CD4-positive, alpha-beta T cell (primary cell): Measurements from ENCODE around the gene WASL. TPM values are rescaled to one million over a fixed set of nuclear protein-coding genes. Genes with fewer than 3 reads are reported as not detected.

Source experiments
- ATAC-seq: fragments of 200-7000 bp; cut with Tn5 transposase; one replicate; pipeline ENCODE4 v1.10.0; 2022; ENCODE audit warnings: mild to moderate bottlenecking; ENCODE audit not compliant: poor library complexity
- CTCF ChIA-PET: fragments of 350-600 bp; sonication (Branson Sonifier 250); formaldehyde crosslinking; loops from one replicate; lab custom pipeline; 2021; ENCODE audit warnings: antibody characterized with exemption, inconsistent platforms; lab: Charles Lee
- POLR2A ChIA-PET: fragments of 350-600 bp; sonication (Branson Sonifier 250); formaldehyde crosslinking; loops from one replicate; lab custom pipeline; 2021; ENCODE audit warnings: antibody characterized with exemption, inconsistent platforms; lab: Charles Lee
- DNase-seq, 14 experiments: peaks; one replicate each; pipeline ENCODE4 v3.0.0-alpha.2; 2013 to 2020; ENCODE audit warnings: mixed read lengths in 2 of 14
- H3K27ac ChIP-seq, 2 donors: one replicate each; pipeline versions ENCODE4 v1.5.1 to v1.7.0; 2013; ENCODE audit warnings: low read length in 2 of 2, low read depth in 1 of 2, mild to moderate bottlenecking in 1 of 2
- H3K27me3 ChIP-seq, 2 experiments: 1 replicate in 1 of 2; 2 replicates in 1 of 2; pipeline versions ENCODE4 v1.6.1 to v1.7.0; 2013; ENCODE audit warnings: low read length in 2 of 2, control low read depth in 1 of 2, mild to moderate bottlenecking in 1 of 2, moderate library complexity in 1 of 2; ENCODE audit not compliant: insufficient read depth in 2 of 2, control insufficient read depth in 1 of 2
- H3K36me3 ChIP-seq: one replicate; pipeline ENCODE4 v1.6.1; 2013; ENCODE audit warnings: low read length, control low read depth; ENCODE audit not compliant: insufficient read depth
- H3K4me1 ChIP-seq: one replicate; pipeline ENCODE4 v1.6.1; 2013; ENCODE audit warnings: low read length, control low read depth; ENCODE audit not compliant: insufficient read depth
- H3K4me3 ChIP-seq: one replicate; pipeline ENCODE4 v1.5.1; 2013; ENCODE audit warnings: mild to moderate bottlenecking, low read length, moderate library complexity
- H3K9me3 ChIP-seq, 2 experiments: 1 replicate in 1 of 2; 2 replicates in 1 of 2; pipeline versions ENCODE4 v1.6.1 to v1.7.0; 2013; ENCODE audit warnings: low read length in 2 of 2, mild to moderate bottlenecking in 2 of 2, control low read depth in 1 of 2, moderate library complexity in 1 of 2; ENCODE audit not compliant: control insufficient read depth in 1 of 2, insufficient read depth in 1 of 2
- H3K27ac Mint-ChIP-seq: one replicate; pipeline ENCODE4 v1.8.0; 2020; ENCODE audit warnings: mixed read lengths
- H3K27me3 Mint-ChIP-seq: one replicate; pipeline ENCODE4 v1.8.0; 2021; ENCODE audit warnings: mixed read lengths
- H3K36me3 Mint-ChIP-seq: one replicate; pipeline ENCODE4 v1.8.0; 2021; ENCODE audit warnings: low read depth, mixed read lengths
- H3K4me1 Mint-ChIP-seq: one replicate; pipeline ENCODE4 v1.8.0; 2021; ENCODE audit warnings: low read depth, mixed read lengths
- H3K4me3 Mint-ChIP-seq: one replicate; pipeline ENCODE4 v1.8.0; 2020; ENCODE audit warnings: mild to moderate bottlenecking, mixed read lengths
- H3K9me3 Mint-ChIP-seq: one replicate; pipeline ENCODE4 v1.8.0; 2020; ENCODE audit warnings: mixed read lengths
- CTCF ChIP-seq: fragments of 200-600 bp; IDR thresholded peaks from one replicate; pipeline ENCODE4 v1.8.0; 2022; ENCODE audit warnings: antibody characterized with exemption, mild to moderate bottlenecking
- intact Hi-C, 2 experiments: fragments of 100-400 bp; cut with DNase I in 1 of 2; cut with micrococcal nuclease in 1 of 2; formaldehyde crosslinking; loops; one replicate each; pipeline versions ENCODE4 v1.15.1 to v1.9.0; 2023 to 2025; cut with DNase I, micrococcal nuclease
- total RNA-seq, 174 experiments: library from RNA in 2 of 174; stranded (reverse) in 2 of 174; gene quantifications; one replicate each; pipeline ENCODE4 v1.2.3 and lab custom pipeline; 2021 to 2026

Gene WASL
- total RNA-seq, 2 experiments from 2014 or later = 8.6 to 9.3 TPM

GRCh38 chr7:123757095-123757494 is 8.3 kb upstream of the WASL start:
- Mint-ChIP-seq H3K4me3 (no peak overlapping the region), H3K9me3 (no peaks in the 10 kb centered on the region), H3K27me3 (peaks cover 6% of the 10 kb centered on the region), H3K27ac (no peak overlapping the region), H3K4me1 (peaks cover 29% of the 10 kb centered on the region), H3K36me3 (no peaks in the 10 kb centered on the region)
- Histone ChIP-seq H3K4me1 (no peaks in the 10 kb centered on the region), H3K36me3 (no peaks in the 10 kb centered on the region), H3K27me3 (no peaks in the 10 kb centered on the region), H3K4me3 (no peak overlapping the region), H3K27ac (no peak overlapping the region), H3K9me3 (no peaks in the 10 kb centered on the region)
- no peak for ATAC-seq
- TF ChIP-seq CTCF = no peak
- CTCF ChIA-PET = no interaction called here
- DNase-seq = no peak
- POLR2A ChIA-PET = no interaction called here
- intact Hi-C loops = no loop called here

GRCh38 chr7:123755338-123755737 is 6.5 kb upstream of the WASL start:
- Mint-ChIP-seq H3K27me3 (no peaks in the 10 kb centered on the region), H3K4me3 (no peak overlapping the region), H3K9me3 (no peaks in the 10 kb centered on the region), H3K4me1 (peaks cover 40% of the 10 kb centered on the region), H3K27ac (no peak overlapping the region), H3K36me3 (no peaks in the 10 kb centered on the region)
- POLR2A ChIA-PET = no interaction called here
- ATAC-seq (no peak), DNase-seq (no peak)
- Histone ChIP-seq H3K4me3 (no peak overlapping the region), H3K4me1 (no peaks in the 10 kb centered on the region), H3K36me3 (no peaks in the 10 kb centered on the region), H3K9me3 (no peaks in the 10 kb centered on the region), H3K27me3 (no peaks in the 10 kb centered on the region), H3K27ac (no peak overlapping the region)
- CTCF ChIA-PET = no interaction called here
- intact Hi-C loops = no loop called here
- no peak for TF ChIP-seq CTCF

GRCh38 chr7:123754271-123754871 is 5.6 kb upstream of the WASL start:
- POLR2A ChIA-PET = no interaction called here
- CTCF ChIA-PET = no interaction called here
- Mint-ChIP-seq H3K36me3 (peaks cover 5% of the 10 kb centered on the region), H3K4me3 (no peak overlapping the region), H3K4me1 (peaks cover 47% of the 10 kb centered on the region), H3K27ac (no peak overlapping the region), H3K9me3 (no peaks in the 10 kb centered on the region), H3K27me3 (no peaks in the 10 kb centered on the region)
- TF ChIP-seq CTCF = no peak
- ATAC-seq (no peak), DNase-seq (no peak)
- Histone ChIP-seq H3K27me3 (no peaks in the 10 kb centered on the region), H3K27ac (no peak overlapping the region), H3K4me3 (no peak overlapping the region), H3K9me3 (no peaks in the 10 kb centered on the region), H3K36me3 (no peaks in the 10 kb centered on the region), H3K4me1 (peaks cover 3% of the 10 kb centered on the region)
- intact Hi-C loops = no loop called here
